Fibroblast of the aortic adventitia (primary cell): Measurements from ENCODE around the gene PRDX6. TPM values are rescaled to one million over a fixed set of nuclear protein-coding genes. Genes with fewer than 3 reads are reported as not detected.

Source experiments
- DNase-seq: peaks from one replicate; pipeline ENCODE4 v3.0.0-alpha.2; 2010; ENCODE audit warnings: low read depth
- H3K4me3 ChIP-seq: 2 replicates; pipeline ENCODE4 v1.5.1; 2011; ENCODE audit warnings: low read depth, mild to moderate bottlenecking, control low read depth, low read length, moderate library complexity
- total RNA-seq: library from RNA; depleted of rRNA; stranded (reverse); fragments of >200 nt; gene quantifications from 2 replicates; pipeline ENCODE4 v1.2.3, GENCODE V29; 2012; ENCODE audit warnings: low replicate concordance
- TF ChIP-seq, protein P1 (sequence below): IDR thresholded peaks from 2 replicates; pipeline ENCODE4 v1.5.1; 2011; ENCODE audit warnings: mild to moderate bottlenecking, low read length, control low read depth, inconsistent platforms; ENCODE audit not compliant: insufficient read depth

PRDX6 gene
- total RNA-seq, 1 donor: 185 TPM

DNA sequence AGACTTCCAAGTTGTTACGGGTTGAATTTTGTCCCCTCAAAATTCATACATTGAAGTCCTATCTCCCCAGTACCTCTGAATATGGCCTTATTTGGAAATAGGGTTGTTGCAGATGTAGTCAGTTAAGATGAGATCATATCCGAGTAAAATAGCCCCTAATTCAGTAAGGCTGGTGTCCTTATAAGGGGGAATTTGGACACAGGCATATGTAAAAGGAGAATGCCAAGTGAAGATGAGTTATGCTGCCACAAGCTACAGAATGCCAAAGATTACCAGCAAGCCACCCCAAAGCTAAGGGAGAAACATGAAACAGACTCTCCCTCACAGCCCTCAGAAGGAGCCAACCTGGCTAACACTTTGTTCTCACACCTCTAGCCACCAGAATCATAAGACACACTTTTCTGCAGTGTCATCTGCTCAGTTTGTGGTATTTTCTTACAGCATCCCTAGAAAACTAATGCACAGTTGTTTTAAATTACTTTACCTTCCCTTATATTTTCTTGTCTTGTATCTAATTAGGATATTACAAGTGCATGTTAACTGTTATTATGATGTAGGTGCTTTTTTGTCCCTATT lies 43.3 kb upstream of the PRDX6 start:
- no peak overlapping the region for H3K4me3 ChIP-seq
- DNase-seq: no peak
- TF ChIP-seq, protein P1, sequence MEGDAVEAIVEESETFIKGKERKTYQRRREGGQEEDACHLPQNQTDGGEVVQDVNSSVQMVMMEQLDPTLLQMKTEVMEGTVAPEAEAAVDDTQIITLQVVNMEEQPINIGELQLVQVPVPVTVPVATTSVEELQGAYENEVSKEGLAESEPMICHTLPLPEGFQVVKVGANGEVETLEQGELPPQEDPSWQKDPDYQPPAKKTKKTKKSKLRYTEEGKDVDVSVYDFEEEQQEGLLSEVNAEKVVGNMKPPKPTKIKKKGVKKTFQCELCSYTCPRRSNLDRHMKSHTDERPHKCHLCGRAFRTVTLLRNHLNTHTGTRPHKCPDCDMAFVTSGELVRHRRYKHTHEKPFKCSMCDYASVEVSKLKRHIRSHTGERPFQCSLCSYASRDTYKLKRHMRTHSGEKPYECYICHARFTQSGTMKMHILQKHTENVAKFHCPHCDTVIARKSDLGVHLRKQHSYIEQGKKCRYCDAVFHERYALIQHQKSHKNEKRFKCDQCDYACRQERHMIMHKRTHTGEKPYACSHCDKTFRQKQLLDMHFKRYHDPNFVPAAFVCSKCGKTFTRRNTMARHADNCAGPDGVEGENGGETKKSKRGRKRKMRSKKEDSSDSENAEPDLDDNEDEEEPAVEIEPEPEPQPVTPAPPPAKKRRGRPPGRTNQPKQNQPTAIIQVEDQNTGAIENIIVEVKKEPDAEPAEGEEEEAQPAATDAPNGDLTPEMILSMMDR: no peak

DNA sequence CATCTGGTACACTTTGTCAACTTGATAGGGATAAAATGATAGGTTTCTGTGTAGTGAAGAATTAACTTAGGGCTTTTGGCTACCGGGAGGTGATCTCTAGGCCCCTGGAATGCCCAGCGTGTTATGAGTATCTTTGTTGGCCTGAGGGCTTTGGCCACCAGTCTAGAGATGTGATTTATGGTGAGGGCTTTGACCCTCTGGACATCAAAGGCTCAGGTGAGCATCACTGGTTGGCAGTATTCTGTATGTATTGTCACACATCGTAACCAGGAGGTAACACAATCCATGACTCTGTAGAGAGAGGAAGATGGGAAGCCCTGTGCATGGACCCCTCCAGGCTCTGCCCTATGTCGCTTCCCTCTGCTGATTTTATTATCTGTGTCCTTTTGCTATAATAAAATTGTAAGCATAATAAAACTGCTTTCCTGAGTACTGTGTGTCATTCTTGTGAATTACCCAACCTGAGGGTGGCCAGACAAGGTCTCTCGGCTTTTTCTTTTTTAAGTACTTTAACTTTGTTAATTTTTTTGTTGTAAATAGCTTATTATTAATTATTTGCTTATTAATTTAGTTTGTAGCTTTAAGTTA lies 40.2 kb upstream of the PRDX6 start:
- TF ChIP-seq, protein P1: no peak
- H3K4me3 ChIP-seq: no peak overlapping the region
- DNase-seq: no peak

DNA sequence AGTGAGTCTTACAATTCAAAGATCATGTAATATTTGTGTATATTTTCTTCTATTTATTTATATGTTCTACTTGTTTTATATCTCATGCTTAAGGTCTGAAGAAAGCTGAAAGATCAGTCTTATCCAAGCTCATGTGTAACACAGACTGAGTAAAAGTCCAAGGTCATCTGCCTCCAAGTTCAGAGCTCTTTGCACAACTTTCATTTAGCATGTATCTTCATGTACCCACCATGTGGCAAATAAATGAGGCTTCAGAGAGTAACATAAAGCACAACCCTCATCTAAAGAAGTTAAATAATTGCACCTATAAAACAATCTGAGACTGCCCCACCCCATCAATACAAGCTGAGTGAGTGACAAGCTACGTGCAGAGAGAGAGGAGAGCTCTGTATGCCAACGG lies 38.5 kb upstream of the PRDX6 start:
- no peak for DNase-seq
- TF ChIP-seq, protein P1: no peak
- no peak overlapping the region for H3K4me3 ChIP-seq

DNA sequence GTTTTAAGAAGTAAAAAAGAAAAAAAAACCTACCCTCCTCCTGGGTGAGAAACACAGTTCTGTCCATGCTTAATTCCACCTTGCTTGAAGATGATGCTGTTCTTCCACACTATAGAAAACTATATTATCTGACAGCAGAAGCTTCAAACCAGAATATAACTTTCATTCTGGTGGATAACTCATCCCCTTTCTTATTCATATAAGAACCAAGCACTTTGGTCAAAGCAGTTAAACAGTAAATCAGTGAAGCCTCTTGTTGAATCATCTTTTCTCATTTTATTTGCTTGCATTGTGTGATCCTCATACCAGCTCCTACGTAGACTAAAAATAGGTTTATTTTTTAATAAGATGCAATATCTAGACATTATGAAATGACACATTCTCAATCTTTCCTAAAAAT lies 36.7 kb upstream of the PRDX6 start:
- DNase-seq: no peak
- TF ChIP-seq, protein P1: no peak
- no peak overlapping the region for H3K4me3 ChIP-seq

DNA sequence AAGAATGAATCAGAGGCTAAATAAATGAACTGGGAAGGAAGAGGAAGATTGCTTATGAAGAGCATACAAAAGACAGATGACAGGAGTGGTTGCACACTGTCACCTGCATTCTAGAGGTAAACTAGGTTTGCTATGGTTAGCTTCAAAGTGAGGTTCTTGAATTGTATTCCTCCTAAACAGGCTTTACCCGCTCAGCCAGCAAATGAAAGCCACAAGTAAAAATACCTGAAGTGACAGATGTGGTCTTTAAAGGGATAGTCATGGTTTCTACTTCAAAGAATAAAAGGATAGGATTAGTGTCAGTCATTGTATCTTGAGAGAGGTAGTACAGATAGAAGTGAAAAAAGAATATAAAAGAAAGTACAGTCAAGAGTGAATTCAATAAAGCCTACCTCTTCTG lies 32.4 kb upstream of the PRDX6 start:
- DNase-seq: no peak
- H3K4me3 ChIP-seq: no peak overlapping the region
- TF ChIP-seq, protein P1: no peak

DNA sequence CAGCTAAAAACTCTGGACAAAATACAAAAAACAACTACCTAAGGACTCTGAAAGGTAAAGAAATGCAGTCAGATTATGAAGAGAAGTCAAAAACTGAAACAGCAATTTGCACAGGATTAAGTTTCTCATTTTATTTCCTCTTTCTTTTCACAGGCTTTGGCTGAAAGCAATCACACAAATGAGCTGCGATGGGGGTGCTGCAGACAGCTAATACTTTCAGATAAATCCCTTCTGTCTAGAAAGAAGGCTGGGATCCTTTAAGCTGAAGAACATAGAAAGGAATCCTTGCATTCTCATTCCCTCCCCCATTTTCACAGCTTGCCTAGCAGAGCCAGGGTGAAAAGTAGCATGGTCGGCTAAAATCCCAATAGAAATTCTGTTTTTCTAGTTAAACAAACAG lies 32.0 kb upstream of the PRDX6 start:
- DNase-seq: no peak
- TF ChIP-seq, protein P1: no peak
- H3K4me3 ChIP-seq: no peak overlapping the region

DNA sequence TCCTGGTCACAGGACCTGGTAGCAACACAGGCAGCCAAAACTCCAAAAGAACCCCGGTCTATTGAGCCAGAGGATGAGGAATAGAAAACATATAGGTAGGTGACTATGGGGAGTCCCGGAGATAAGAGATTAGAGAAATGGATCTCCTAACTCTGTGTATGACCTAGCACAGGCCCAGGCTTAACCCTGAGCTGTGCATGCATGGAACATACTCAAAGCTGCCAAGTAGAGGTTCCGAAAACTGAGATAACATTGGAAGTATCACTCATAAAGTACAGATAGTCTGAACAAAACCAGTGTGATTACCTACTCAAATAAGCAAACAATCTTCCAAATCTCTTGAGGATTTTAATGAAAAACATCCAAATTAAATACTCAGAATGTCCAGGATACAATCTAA lies 31.5 kb upstream of the PRDX6 start:
- TF ChIP-seq, protein P1: no peak
- no peak overlapping the region for H3K4me3 ChIP-seq
- no peak for DNase-seq
